HEK293T (cell line): ENCODE measurements around the gene SPDYE2.
"Not testable (repeated sequence)": the region's sequence is repeated elsewhere in the genome, so short reads cannot be mapped to it uniquely, and the experiment has no call there.

ENCODE experiments used
- CTCF ChIA-PET: fragments of 350-600 bp; formaldehyde crosslinking; extraction: SDS; loops from one replicate; lab custom pipeline; 2021; ENCODE audit warnings: antibody characterized with exemption, inconsistent platforms; lab: Yijun Ruan, JAX
- POLR2A ChIA-PET: fragments of 350-600 bp; formaldehyde crosslinking; extraction: SDS; loops from one replicate; lab custom pipeline; 2020; ENCODE audit warnings: antibody characterized with exemption, inconsistent platforms; lab: Yijun Ruan, JAX
- DNase-seq: peaks from one replicate; pipeline ENCODE4 v3.0.0; 2012; ENCODE audit warnings: mixed read lengths; ENCODE audit errors: extremely low spot score

Gene SPDYE2

GRCh38 chr7:102550808-102551422, at the start of gene SPDYE2:
TSS of gene SPDYE2 (plus strand) at chr7:102551226. CDS start at chr7:102553256, 2,030 bp downstream.
- DNase-seq, CTCF ChIA-PET, POLR2A ChIA-PET: not testable (repeated sequence)

- DNase-seq, POLR2A ChIA-PET, CTCF ChIA-PET: not testable (repeated sequence)
These were observed 47.9 kb upstream of the SPDYE2 start for GRCh38 chr7:102503141-102503540.

GRCh38 chr7:102505298-102506185, 45.5 kb upstream of the SPDYE2 start:
- CTCF ChIA-PET, POLR2A ChIA-PET, DNase-seq: not testable (repeated sequence)

- CTCF ChIA-PET, DNase-seq, POLR2A ChIA-PET: not testable (repeated sequence)
These were observed 43.5 kb upstream of the SPDYE2 start for GRCh38 chr7:102507410-102508088.

- POLR2A ChIA-PET, DNase-seq, CTCF ChIA-PET: not testable (repeated sequence)
These were observed 40.5 kb upstream of the SPDYE2 start for GRCh38 chr7:102510575-102510974.

- POLR2A ChIA-PET, DNase-seq, CTCF ChIA-PET: not testable (repeated sequence)
These were observed 39.0 kb upstream of the SPDYE2 start for GRCh38 chr7:102511860-102512522.

GRCh38 chr7:102512642-102513221, 38.3 kb upstream of the SPDYE2 start:
- CTCF ChIA-PET, DNase-seq, POLR2A ChIA-PET: not testable (repeated sequence)

- POLR2A ChIA-PET, CTCF ChIA-PET, DNase-seq: not testable (repeated sequence)
These were observed 35.9 kb upstream of the SPDYE2 start for GRCh38 chr7:102514881-102515721.

GRCh38 chr7:102515889-102516288, 35.1 kb upstream of the SPDYE2 start:
- POLR2A ChIA-PET, DNase-seq, CTCF ChIA-PET: not testable (repeated sequence)

- CTCF ChIA-PET, POLR2A ChIA-PET: not testable (repeated sequence)
These were observed 34.1 kb upstream of the SPDYE2 start for GRCh38 chr7:102516951-102517350.

GRCh38 chr7:102517550-102518147, 33.4 kb upstream of the SPDYE2 start, which contains the start of gene RASA4B:
TSS of gene RASA4B (minus strand) at chr7:102517777. CDS start at chr7:102517710, 67 bp downstream.
- POLR2A ChIA-PET, DNase-seq, CTCF ChIA-PET: not testable (repeated sequence)

More at GRCh38 chr7:102516951-102517350, 34.1 kb upstream of the SPDYE2 start:
- DNase-seq = not testable (repeated sequence)

- POLR2A ChIA-PET, DNase-seq, CTCF ChIA-PET: not testable (repeated sequence)
These were observed 30.2 kb upstream of the SPDYE2 start for GRCh38 chr7:102520797-102521196.

- POLR2A ChIA-PET, CTCF ChIA-PET, DNase-seq: not testable (repeated sequence)
These were observed 26.2 kb upstream of the SPDYE2 start for GRCh38 chr7:102524803-102525202.

GRCh38 chr7:102527182-102527581, 23.8 kb upstream of the SPDYE2 start:
- POLR2A ChIA-PET, DNase-seq, CTCF ChIA-PET: not testable (repeated sequence)

GRCh38 chr7:102527822-102528793, 22.9 kb upstream of the SPDYE2 start:
- POLR2A ChIA-PET, DNase-seq, CTCF ChIA-PET: not testable (repeated sequence)
